Ascending aorta (tissue), 2 donors: Measurements from ENCODE around the gene BNC2. TPM values are rescaled to one million over a fixed set of nuclear protein-coding genes. Genes with fewer than 3 reads are reported as not detected.

Experiments used
- DNase-seq, 2 donors: peaks; one replicate each; pipeline ENCODE4 v3.0.0-alpha.2; 2019; ENCODE audit warnings: low spot score in 2 of 2
- H3K27ac ChIP-seq, 2 donors: fragments of 200-600 bp; sonication (generic); one replicate each; pipeline ENCODE4 v1.5.1; 2016 to 2017; ENCODE audit warnings: mild to moderate bottlenecking in 1 of 2
- H3K27me3 ChIP-seq: fragments of 200-600 bp; sonication (generic); one replicate; pipeline ENCODE4 v1.5.1; 2017
- H3K36me3 ChIP-seq, 2 donors: fragments of 200-600 bp; sonication (generic); one replicate each; pipeline ENCODE4 v1.5.1; 2016
- H3K4me1 ChIP-seq, 2 donors: fragments of 200-600 bp; sonication (generic); one replicate each; pipeline ENCODE4 v1.5.1; 2016 to 2017; ENCODE audit warnings: mild to moderate bottlenecking in 1 of 2
- H3K4me3 ChIP-seq, 2 donors: fragments of 200-600 bp; sonication (generic); one replicate each; pipeline ENCODE4 v1.5.1; 2016 to 2017; ENCODE audit warnings: mild to moderate bottlenecking in 1 of 2
- H3K9me3 ChIP-seq, 2 donors: fragments of 200-600 bp; sonication (generic); one replicate each; pipeline ENCODE4 v1.5.1; 2016
- intact Hi-C: fragments of 100-400 bp; cut with DNase I; formaldehyde crosslinking; loops from one replicate; pipeline ENCODE4 v1.15.1; 2023
- total RNA-seq: library from RNA; depleted of rRNA; stranded (reverse); fragments of >200 nt; gene quantifications from one replicate; pipeline ENCODE4 v1.1.0, GENCODE V29; 2016
- TF ChIP-seq, protein P1 (sequence below), 3 experiments: fragments of 200-600 bp in 2 of 3; fragments of 450-650 bp in 1 of 3; sonication (generic) in 2 of 3; IDR thresholded peaks; one replicate each; pipeline ENCODE4 v1.5.1; 2016 to 2019; ENCODE audit warnings: antibody characterized with exemption in 3 of 3, mild to moderate bottlenecking in 1 of 3, moderate library complexity in 1 of 3

BNC2 gene
- total RNA-seq, 1 donor from 2014 or later: 25.5 TPM

- no peak for DNase-seq
- no peaks in the 10 kb centered on the region for H3K36me3 ChIP-seq
- H3K27me3 ChIP-seq: no peaks in the 10 kb centered on the region
- H3K4me3 ChIP-seq: no peak overlapping the region
- H3K27ac ChIP-seq: no peak overlapping the region
- intact Hi-C loops: no loop called here
- H3K9me3 ChIP-seq: no peaks in the 10 kb centered on the region
- H3K4me1 ChIP-seq: no peaks in the 10 kb centered on the region
- TF ChIP-seq, protein P1, sequence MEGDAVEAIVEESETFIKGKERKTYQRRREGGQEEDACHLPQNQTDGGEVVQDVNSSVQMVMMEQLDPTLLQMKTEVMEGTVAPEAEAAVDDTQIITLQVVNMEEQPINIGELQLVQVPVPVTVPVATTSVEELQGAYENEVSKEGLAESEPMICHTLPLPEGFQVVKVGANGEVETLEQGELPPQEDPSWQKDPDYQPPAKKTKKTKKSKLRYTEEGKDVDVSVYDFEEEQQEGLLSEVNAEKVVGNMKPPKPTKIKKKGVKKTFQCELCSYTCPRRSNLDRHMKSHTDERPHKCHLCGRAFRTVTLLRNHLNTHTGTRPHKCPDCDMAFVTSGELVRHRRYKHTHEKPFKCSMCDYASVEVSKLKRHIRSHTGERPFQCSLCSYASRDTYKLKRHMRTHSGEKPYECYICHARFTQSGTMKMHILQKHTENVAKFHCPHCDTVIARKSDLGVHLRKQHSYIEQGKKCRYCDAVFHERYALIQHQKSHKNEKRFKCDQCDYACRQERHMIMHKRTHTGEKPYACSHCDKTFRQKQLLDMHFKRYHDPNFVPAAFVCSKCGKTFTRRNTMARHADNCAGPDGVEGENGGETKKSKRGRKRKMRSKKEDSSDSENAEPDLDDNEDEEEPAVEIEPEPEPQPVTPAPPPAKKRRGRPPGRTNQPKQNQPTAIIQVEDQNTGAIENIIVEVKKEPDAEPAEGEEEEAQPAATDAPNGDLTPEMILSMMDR (IDR thresholded peaks at IDR 0.05): no peak
These were observed 339.5 kb downstream of the BNC2 start for GRCh38 chr9:16530669-16531642.

- H3K9me3 ChIP-seq: no peaks in the 10 kb centered on the region
- no peak for DNase-seq
- no peaks in the 10 kb centered on the region for H3K27me3 ChIP-seq
- peaks cover 0 to 5% of the 10 kb centered on the region in 2 donors for H3K4me1 ChIP-seq
- no peak overlapping the region for H3K4me3 ChIP-seq
- TF ChIP-seq, protein P1 (IDR thresholded peaks at IDR 0.05): no peak
- intact Hi-C loops: no loop called here
- no peaks in the 10 kb centered on the region for H3K36me3 ChIP-seq
- no peak overlapping the region for H3K27ac ChIP-seq
These were observed 342.9 kb downstream of the BNC2 start for GRCh38 chr9:16527573-16527972.

DNA sequence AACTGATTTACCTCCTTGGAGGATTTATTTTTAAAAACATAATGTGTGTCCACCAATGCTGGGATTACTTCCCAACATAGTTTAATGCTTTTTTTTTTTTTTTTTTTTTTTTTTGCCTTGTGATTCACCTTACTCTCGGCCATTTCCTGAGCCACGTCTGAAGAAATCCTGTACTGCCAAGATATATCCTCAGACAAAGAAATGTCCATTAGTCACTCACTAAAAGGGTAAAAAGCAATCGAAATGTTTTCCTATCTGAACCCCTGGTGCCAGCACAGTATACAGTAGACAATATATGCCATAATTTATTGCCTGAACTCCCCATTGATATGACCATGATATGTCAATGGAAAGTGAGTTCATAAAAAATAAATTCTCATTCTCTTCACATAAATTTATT, 344.1 kb downstream of the BNC2 start:
- H3K27me3 ChIP-seq: no peaks in the 10 kb centered on the region
- no peak overlapping the region for H3K4me3 ChIP-seq
- intact Hi-C loops: no loop called here
- TF ChIP-seq, protein P1 (IDR thresholded peaks at IDR 0.05): no peak
- no peak overlapping the region for H3K27ac ChIP-seq
- no peaks in the 10 kb centered on the region for H3K36me3 ChIP-seq
- peaks cover 0 to 9% of the 10 kb centered on the region in 2 donors for H3K4me1 ChIP-seq
- no peak for DNase-seq
- no peaks in the 10 kb centered on the region for H3K9me3 ChIP-seq

DNA sequence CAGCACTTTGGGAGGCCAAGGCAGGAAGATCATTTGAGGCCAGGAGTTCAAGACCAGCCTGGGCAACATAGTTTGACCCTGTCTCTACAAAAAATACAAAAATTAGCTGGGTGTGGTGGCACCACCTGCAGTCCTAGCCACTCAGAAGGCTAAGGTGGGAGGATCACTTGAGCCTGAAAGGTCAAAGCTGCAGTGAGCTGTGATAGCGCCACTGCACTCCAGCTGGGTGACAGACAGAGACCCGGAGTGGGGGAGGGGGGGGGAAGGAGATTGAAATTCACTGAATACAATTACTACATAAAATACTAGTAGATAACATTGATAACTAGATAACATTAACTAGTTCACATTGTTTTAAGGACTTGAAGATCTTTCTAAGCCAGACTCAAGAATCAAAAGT, 345.6 kb downstream of the BNC2 start:
- TF ChIP-seq, protein P1 (IDR thresholded peaks at IDR 0.05): no peak
- no peaks in the 10 kb centered on the region for H3K9me3 ChIP-seq
- H3K36me3 ChIP-seq: no peaks in the 10 kb centered on the region
- no peaks in the 10 kb centered on the region for H3K27me3 ChIP-seq
- DNase-seq: no peak
- H3K4me3 ChIP-seq: no peak overlapping the region
- H3K27ac ChIP-seq: no peak overlapping the region
- H3K4me1 ChIP-seq: peaks cover 0 to 9% of the 10 kb centered on the region in 2 donors
- intact Hi-C loops: loop anchor here (5.0 kb wide), 2 partner anchors 187 to 347 kb away; partner anchors contain the start of gene BNC2

DNA sequence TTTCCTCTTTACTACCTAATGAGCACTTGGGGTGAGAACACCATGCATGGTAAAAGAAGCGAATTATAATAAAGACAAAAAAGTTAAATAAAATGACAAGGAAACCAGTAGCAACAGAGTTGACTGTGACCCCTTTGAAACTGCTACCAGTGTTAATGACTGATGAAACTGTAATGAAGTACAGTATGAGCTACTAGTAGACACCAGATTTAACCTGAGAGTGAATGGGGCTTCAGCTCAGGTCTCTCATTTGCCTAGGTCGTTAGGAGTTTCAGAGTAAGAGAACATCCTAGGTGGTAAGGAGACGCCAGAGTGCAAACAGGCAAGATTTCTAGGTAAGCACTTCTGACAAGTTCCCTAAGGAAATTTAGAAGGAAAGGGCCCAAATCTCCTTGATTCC, 346.4 kb downstream of the BNC2 start:
- Histone ChIP-seq H3K27ac (no peak overlapping the region), H3K4me3 (no peak overlapping the region), H3K27me3 (no peaks in the 10 kb centered on the region), H3K36me3 (no peaks in the 10 kb centered on the region), H3K9me3 (no peaks in the 10 kb centered on the region), H3K4me1 (peaks cover 0 to 9% of the 10 kb centered on the region in 2 donors)
- TF ChIP-seq, protein P1 (IDR thresholded peaks at IDR 0.05): no peak
- intact Hi-C loops: loop anchor here (5.0 kb wide), 2 partner anchors 188 to 348 kb away; partner anchors contain the start of gene BNC2
- DNase-seq: no peak
